CD8-positive, alpha-beta memory T cell (primary cell): ENCODE data around the gene IL22RA1. TPM values are rescaled to one million over a fixed set of nuclear protein-coding genes. Genes with fewer than 3 reads are reported as not detected.

Experiments
- CTCF ChIA-PET: fragments of 350-600 bp; sonication (Branson Sonifier 250); formaldehyde crosslinking; loops from one replicate; lab custom pipeline; 2021; ENCODE audit warnings: antibody characterized with exemption; lab: Charles Lee
- POLR2A ChIA-PET: fragments of 350-600 bp; sonication (Branson Sonifier 250); formaldehyde crosslinking; loops from one replicate; lab custom pipeline; 2021; ENCODE audit warnings: antibody characterized with exemption; lab: Charles Lee
- DNase-seq, 5 donors: peaks; one replicate each; pipeline versions ENCODE4 v3.0.0 to v3.0.0-alpha.2; 2020 to 2022; ENCODE audit warnings: mixed read lengths in 1 of 5
- H3K27ac ChIP-seq: one replicate; pipeline ENCODE4 v1.7.0; 2013; ENCODE audit warnings: low read depth, mild to moderate bottlenecking, low read length, moderate library complexity
- H3K27me3 ChIP-seq: 2 replicates; pipeline ENCODE4 v1.7.0; 2013; ENCODE audit warnings: low read length, mild to moderate bottlenecking; ENCODE audit not compliant: insufficient read depth, poor library complexity, severe bottlenecking
- H3K36me3 ChIP-seq: 2 replicates; pipeline ENCODE4 v1.7.0; 2013; ENCODE audit warnings: mild to moderate bottlenecking, low read length, moderate library complexity; ENCODE audit not compliant: insufficient read depth
- H3K4me1 ChIP-seq: 2 replicates; pipeline ENCODE4 v1.7.0; 2013; ENCODE audit warnings: mild to moderate bottlenecking, low read length, moderate library complexity; ENCODE audit not compliant: insufficient read depth
- H3K4me3 ChIP-seq: 2 replicates; pipeline ENCODE4 v1.7.0; 2013; ENCODE audit warnings: mild to moderate bottlenecking, low read length
- H3K9me3 ChIP-seq: 2 replicates; pipeline ENCODE4 v1.7.0; 2013; ENCODE audit warnings: mild to moderate bottlenecking, low read length
- H3K27ac Mint-ChIP-seq, 8 donors: one replicate each; pipeline ENCODE4 v1.8.0; 2020 to 2021; ENCODE audit warnings: mixed read lengths in 8 of 8, mild to moderate bottlenecking in 6 of 8, inconsistent platforms in 3 of 8, moderate library complexity in 3 of 8
- H3K27me3 Mint-ChIP-seq, 2 donors: one replicate each; pipeline ENCODE4 v1.8.0; 2020 to 2021; ENCODE audit warnings: mixed read lengths in 2 of 2, mild to moderate bottlenecking in 1 of 2, moderate library complexity in 1 of 2
- H3K36me3 Mint-ChIP-seq, 3 donors: one replicate each; pipeline ENCODE4 v1.8.0; 2020 to 2021; ENCODE audit warnings: mixed read lengths in 3 of 3, inconsistent platforms in 1 of 3, mild to moderate bottlenecking in 1 of 3
- H3K4me1 Mint-ChIP-seq, 3 donors: one replicate each; pipeline ENCODE4 v1.8.0; 2020 to 2021; ENCODE audit warnings: mixed read lengths in 3 of 3, inconsistent platforms in 1 of 3, mild to moderate bottlenecking in 1 of 3
- H3K4me3 Mint-ChIP-seq, 7 donors: one replicate each; pipeline ENCODE4 v1.8.0; 2020 to 2021; ENCODE audit warnings: mixed read lengths in 7 of 7, mild to moderate bottlenecking in 6 of 7, moderate library complexity in 4 of 7, inconsistent platforms in 2 of 7
- H3K9me3 Mint-ChIP-seq, 5 donors: one replicate each; pipeline ENCODE4 v1.8.0; 2020 to 2022; ENCODE audit warnings: mixed read lengths in 5 of 5, mild to moderate bottlenecking in 3 of 5, moderate library complexity in 2 of 5, inconsistent platforms in 1 of 5
- polyA plus RNA-seq: library from polyadenylated mRNA; unstranded; fragments of 300-500 nt; fragmentation: Illumina TruSeq; gene quantifications from one replicate; pipeline ENCODE4 v1.2.3, GENCODE V29; 2021
- total RNA-seq, 2 experiments: library from RNA; stranded (reverse); gene quantifications; one replicate each; pipeline ENCODE4 v1.2.3, GENCODE V29; 2021

Gene IL22RA1
- total and polyA plus RNA-seq, 3 experiments from 2014 or later: not detected

GRCh38 chr1:24103408-24103807, 39.5 kb downstream of the IL22RA1 start:
- no peaks in the 10 kb centered on the region for H3K9me3 ChIP-seq
- POLR2A ChIA-PET: no interaction called here
- Mint-ChIP-seq H3K27me3 (no peaks in the 10 kb centered on the region), H3K27ac (peak overlapping the region in 1 of 8 donors; percentile 3), H3K9me3 (no peaks in the 10 kb centered on the region), H3K4me1 (no peaks in the 10 kb centered on the region), H3K4me3 (no peak overlapping the region), H3K36me3 (no peaks in the 10 kb centered on the region)
- no peak overlapping the region for H3K27ac ChIP-seq
- CTCF ChIA-PET: interaction anchor here (0.6 kb wide), 1 partner anchor 345 kb away, joined by 3 read pairs; no protein-coding TSS in a partner anchor
- DNase-seq: no peak
- H3K36me3 ChIP-seq: no peaks in the 10 kb centered on the region
- no peaks in the 10 kb centered on the region for H3K27me3 ChIP-seq
- H3K4me3 ChIP-seq: no peak overlapping the region
- no peaks in the 10 kb centered on the region for H3K4me1 ChIP-seq

GRCh38 chr1:24102961-24103360, 40.0 kb downstream of the IL22RA1 start:
- H3K9me3 Mint-ChIP-seq: no peaks in the 10 kb centered on the region
- Histone ChIP-seq H3K36me3 (no peaks in the 10 kb centered on the region), H3K4me3 (no peak overlapping the region), H3K4me1 (no peaks in the 10 kb centered on the region), H3K27me3 (no peaks in the 10 kb centered on the region), H3K9me3 (no peaks in the 10 kb centered on the region), H3K27ac (no peak overlapping the region)
- no peak for DNase-seq
- no peaks in the 10 kb centered on the region for H3K36me3 Mint-ChIP-seq
- H3K4me1 Mint-ChIP-seq: no peaks in the 10 kb centered on the region
- H3K4me3 Mint-ChIP-seq: no peak overlapping the region
- peak overlapping the region in 1 of 8 donors; percentile 75 for H3K27ac Mint-ChIP-seq
- H3K27me3 Mint-ChIP-seq: no peaks in the 10 kb centered on the region
- ChIA-PET POLR2A (no interaction called here), CTCF (no interaction called here)

GRCh38 chr1:24101796-24102586, 40.9 kb downstream of the IL22RA1 start:
- Histone ChIP-seq H3K27me3 (no peaks in the 10 kb centered on the region), H3K27ac (no peak overlapping the region), H3K4me1 (no peaks in the 10 kb centered on the region), H3K4me3 (no peak overlapping the region), H3K36me3 (no peaks in the 10 kb centered on the region), H3K9me3 (no peaks in the 10 kb centered on the region)
- no peaks in the 10 kb centered on the region for H3K4me1 Mint-ChIP-seq
- no peak overlapping the region for H3K4me3 Mint-ChIP-seq
- no peak overlapping the region for H3K27ac Mint-ChIP-seq
- CTCF ChIA-PET: interaction anchor here (0.6 kb wide), 1 partner anchor 381 kb away, joined by 3 read pairs; no protein-coding TSS in a partner anchor
- H3K9me3 Mint-ChIP-seq: no peaks in the 10 kb centered on the region
- no peak for DNase-seq
- no peaks in the 10 kb centered on the region for H3K36me3 Mint-ChIP-seq
- POLR2A ChIA-PET: no interaction called here
- no peaks in the 10 kb centered on the region for H3K27me3 Mint-ChIP-seq

- Mint-ChIP-seq H3K4me3 (no peak overlapping the region), H3K27ac (no peak overlapping the region), H3K9me3 (no peaks in the 10 kb centered on the region), H3K36me3 (no peaks in the 10 kb centered on the region), H3K27me3 (no peaks in the 10 kb centered on the region), H3K4me1 (no peaks in the 10 kb centered on the region)
- Histone ChIP-seq H3K27ac (no peak overlapping the region), H3K9me3 (no peaks in the 10 kb centered on the region), H3K4me3 (no peak overlapping the region), H3K4me1 (no peaks in the 10 kb centered on the region), H3K36me3 (no peaks in the 10 kb centered on the region), H3K27me3 (no peaks in the 10 kb centered on the region)
- ChIA-PET POLR2A (no interaction called here), CTCF (interaction anchor here (0.6 to 1.3 kb wide), 2 partner anchors 52 to 121 kb away, joined by 3 read pairs; no protein-coding TSS in a partner anchor)
- no peak for DNase-seq
Measured at GRCh38 chr1:24100945-24101737, 41.8 kb downstream of the IL22RA1 start.

- no peak for DNase-seq
- peak overlapping the region in 1 of 8 donors; percentile 78 for H3K27ac Mint-ChIP-seq
- peaks cover 1 to 4% of the 10 kb centered on the region in 2 donors for H3K27me3 Mint-ChIP-seq
- H3K4me1 Mint-ChIP-seq: no peaks in the 10 kb centered on the region
- no peak overlapping the region for H3K4me3 Mint-ChIP-seq
- no peaks in the 10 kb centered on the region for H3K9me3 Mint-ChIP-seq
- CTCF ChIA-PET: no interaction called here
- Histone ChIP-seq H3K4me1 (no peaks in the 10 kb centered on the region), H3K4me3 (no peak overlapping the region), H3K9me3 (no peaks in the 10 kb centered on the region), H3K27me3 (no peaks in the 10 kb centered on the region), H3K36me3 (no peaks in the 10 kb centered on the region), H3K27ac (no peak overlapping the region)
- no peaks in the 10 kb centered on the region for H3K36me3 Mint-ChIP-seq
- POLR2A ChIA-PET: no interaction called here
Measured at GRCh38 chr1:24098943-24099638, 43.8 kb downstream of the IL22RA1 start.

GRCh38 chr1:24098102-24098501, 44.8 kb downstream of the IL22RA1 start:
- Histone ChIP-seq H3K4me3 (no peak overlapping the region), H3K27me3 (no peaks in the 10 kb centered on the region), H3K36me3 (no peaks in the 10 kb centered on the region), H3K27ac (no peak overlapping the region), H3K9me3 (no peaks in the 10 kb centered on the region), H3K4me1 (no peaks in the 10 kb centered on the region)
- ChIA-PET POLR2A (no interaction called here), CTCF (no interaction called here)
- no peaks in the 10 kb centered on the region for H3K36me3 Mint-ChIP-seq
- H3K4me1 Mint-ChIP-seq: no peaks in the 10 kb centered on the region
- H3K27me3 Mint-ChIP-seq: peaks cover 1 to 4% of the 10 kb centered on the region in 2 donors
- H3K9me3 Mint-ChIP-seq: no peaks in the 10 kb centered on the region
- H3K4me3 Mint-ChIP-seq: no peak overlapping the region
- DNase-seq: no peak
- no peak overlapping the region for H3K27ac Mint-ChIP-seq

- Mint-ChIP-seq H3K27ac (no peak overlapping the region), H3K4me3 (no peak overlapping the region), H3K36me3 (no peaks in the 10 kb centered on the region), H3K27me3 (peaks cover 1 to 4% of the 10 kb centered on the region in 2 donors), H3K9me3 (no peaks in the 10 kb centered on the region), H3K4me1 (no peaks in the 10 kb centered on the region)
- no peaks in the 10 kb centered on the region for H3K9me3 ChIP-seq
- DNase-seq: no peak
- no peaks in the 10 kb centered on the region for H3K4me1 ChIP-seq
- no peak overlapping the region for H3K4me3 ChIP-seq
- H3K27ac ChIP-seq: no peak overlapping the region
- POLR2A ChIA-PET: no interaction called here
- no peaks in the 10 kb centered on the region for H3K27me3 ChIP-seq
- CTCF ChIA-PET: no interaction called here
- no peaks in the 10 kb centered on the region for H3K36me3 ChIP-seq
Measured at GRCh38 chr1:24097663-24098062, 45.3 kb downstream of the IL22RA1 start.

- Histone ChIP-seq H3K27ac (no peak overlapping the region), H3K27me3 (no peaks in the 10 kb centered on the region), H3K36me3 (no peaks in the 10 kb centered on the region), H3K4me3 (no peak overlapping the region), H3K9me3 (no peaks in the 10 kb centered on the region), H3K4me1 (no peaks in the 10 kb centered on the region)
- H3K27ac Mint-ChIP-seq: no peak overlapping the region
- no peaks in the 10 kb centered on the region for H3K9me3 Mint-ChIP-seq
- no peaks in the 10 kb centered on the region for H3K36me3 Mint-ChIP-seq
- ChIA-PET POLR2A (no interaction called here), CTCF (no interaction called here)
- no peaks in the 10 kb centered on the region for H3K4me1 Mint-ChIP-seq
- peaks cover 1 to 4% of the 10 kb centered on the region in 2 donors for H3K27me3 Mint-ChIP-seq
- DNase-seq: no peak
- no peak overlapping the region for H3K4me3 Mint-ChIP-seq
Measured at GRCh38 chr1:24096739-24097103, 46.2 kb downstream of the IL22RA1 start.
